ENCODE results near the gene XRN1. TPM values are rescaled to one million over a fixed set of nuclear protein-coding genes. Genes with fewer than 3 reads are reported as not detected.

XRN1 gene
- total and polyA plus RNA-seq, 2 of the 8 experiments (the other 6 are each of a cell fraction or from before 2014, with no cell fraction given), result 1.9 to 17.2 TPM

DNA sequence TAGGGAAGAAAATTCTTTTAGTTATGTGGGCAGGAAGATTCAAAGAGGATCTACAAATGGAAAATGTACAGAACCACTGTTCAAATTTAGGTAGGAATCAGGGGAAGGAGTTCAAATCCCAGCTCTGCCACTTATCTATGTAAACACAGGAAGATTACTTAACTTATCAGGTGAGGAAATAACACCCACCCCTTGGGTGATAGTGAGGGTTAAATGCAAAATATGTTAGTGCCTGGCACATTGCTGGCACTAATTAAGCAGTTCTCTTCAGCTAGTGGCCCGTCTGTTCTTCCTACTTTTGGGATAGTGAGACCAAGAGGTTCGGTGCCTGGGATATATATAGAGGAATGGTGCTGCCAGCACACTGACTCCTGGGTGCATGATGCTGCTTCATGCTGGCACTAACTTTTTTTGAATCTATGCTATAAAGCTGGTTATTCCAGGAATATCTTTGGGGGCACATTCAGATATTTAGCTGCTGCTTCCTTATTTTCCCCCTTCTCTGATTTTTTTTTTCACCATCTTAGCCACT lies 83.8 kb downstream of the XRN1 start:
- no peak overlapping the region for H3K56ac ChIP-seq (replicated peaks; ENCODE audit: insufficient read length, low read depth, low read length)
- no peak overlapping the region for H2AK5ac ChIP-seq (ENCODE audit: low read depth, low read length)
- no peaks in the 10 kb centered on the region for H3K4me1 ChIP-seq (replicated peaks in 1 of 4; ENCODE audit: control insufficient read depth in 3 of 4, insufficient read depth in 4 of 4, low read length in 3 of 4)
- H3K4me2 ChIP-seq (ENCODE audit: insufficient read depth in 1 of 2, low read depth in 2 of 2, low read length in 2 of 2), result no peak overlapping the region
- H3K79me1 ChIP-seq (ENCODE audit: low read depth, low read length), result no peaks in the 10 kb centered on the region
- H3K36me3 ChIP-seq (ENCODE audit: control insufficient read depth in 2 of 4, insufficient read depth in 4 of 4, low read length in 3 of 4), result peaks cover 0 to 4% (median 0%) of the 10 kb centered on the region in 4 experiments; a peak in 2 of 8 replicates
- H3K27me3 ChIP-seq (replicated peaks in 1 of 4; ENCODE audit: control insufficient read depth in 3 of 4, extremely low read depth in 1 of 4, insufficient read depth in 3 of 4, low read length in 3 of 4), result no peaks in the 10 kb centered on the region
- no peaks in the 10 kb centered on the region for H3K23me2 ChIP-seq (ENCODE audit: low read depth, low read length)
- H2BK5ac ChIP-seq (ENCODE audit: low read depth, low read length), result no peak overlapping the region
- H3K9ac ChIP-seq (replicated peaks in 1 of 4; ENCODE audit: extremely low read depth in 1 of 4, low read depth in 3 of 4, low read length in 3 of 4), result no peak overlapping the region
- H3K14ac ChIP-seq (ENCODE audit: insufficient read length), result no peak overlapping the region
- H2AFZ ChIP-seq (ENCODE audit: low read length), result no peak overlapping the region
- TF ChIP-seq PHF8 (conservative IDR thresholded peaks at IDR 0.05; ENCODE audit: low read depth, low read length) (no peak), EGR1 (IDR thresholded peaks at IDR 0.05; ENCODE audit: borderline replicate concordance, low read depth, low read length) (no peak), CHD2 (IDR thresholded peaks at IDR 0.05; ENCODE audit: low read length) (no peak), CBX5 (IDR thresholded peaks at IDR 0.05; ENCODE audit: low read depth, low read length) (no peak), SAP30 (IDR thresholded peaks at IDR 0.05; ENCODE audit: insufficient read depth, insufficient replicate concordance, low read length) (no peak), BACH1 (IDR thresholded peaks at IDR 0.05; ENCODE audit: low read length) (no peak)
- no peak overlapping the region for H2BK120ac ChIP-seq (replicated peaks; ENCODE audit: low read depth, low read length)
- no peak overlapping the region for H3K4me3 ChIP-seq (ENCODE audit: extremely low read depth in 1 of 4, insufficient read depth in 2 of 4, low read depth in 3 of 4, low read length in 4 of 4)
- no peak overlapping the region for H4K5ac ChIP-seq (ENCODE audit: insufficient read length, low read depth, low read length)
- 93% methylated on average over 2 of the region's 2 CpGs; no CpG with 5 or more reads in 1 of the 2 experiments for WGBS, 2 experiments (ENCODE audit: extremely low coverage in 1 of 2, insufficient coverage in 1 of 2, insufficient read length in 1 of 2, insufficient replicate concordance in 2 of 2, low coverage in 1 of 2, low lambda C conversion rate in 2 of 2, missing lambda C conversion rate in 1 of 2)
- H3K18ac ChIP-seq (ENCODE audit: extremely low read depth, low read length), result no peak overlapping the region
- H4K20me1 ChIP-seq (replicated peaks in 1 of 2; ENCODE audit: control insufficient read depth in 1 of 2, insufficient read depth in 2 of 2, low read length in 2 of 2), result no peaks in the 10 kb centered on the region
- H2BK12ac ChIP-seq (ENCODE audit: low read depth, low read length), result no peak overlapping the region
- H3K4ac ChIP-seq (replicated peaks; ENCODE audit: insufficient read length, low read depth, low read length), result no peak overlapping the region
- ChIA-PET CTCF (ENCODE audit: partially characterized antibody) (interaction anchor here (0.6 kb wide), 1 partner anchor 16 kb away, joined by 3 read pairs; no protein-coding TSS in a partner anchor), POLR2A (ENCODE audit: partially characterized antibody) (no interaction called here)
- no peak overlapping the region for H2BK20ac ChIP-seq (ENCODE audit: low read length)
- no peak overlapping the region for H4K8ac ChIP-seq (ENCODE audit: extremely low read depth, insufficient read depth, low read length)
- no peaks in the 10 kb centered on the region for H3K79me2 ChIP-seq (ENCODE audit: control insufficient read depth in 1 of 2, insufficient read depth in 2 of 2, low read length in 2 of 2)
- no peak overlapping the region for H4K91ac ChIP-seq (replicated peaks; ENCODE audit: insufficient read length, low read length)
- no peak overlapping the region for H2BK15ac ChIP-seq (ENCODE audit: low read length)
- no peak overlapping the region for H3K23ac ChIP-seq (ENCODE audit: insufficient read length)
- FAIRE-seq (no peak), DNase-seq (ENCODE audit: low read depth in 1 of 2, low spot score in 2 of 2) (no peak)
- no peaks in the 10 kb centered on the region for H3K9me3 ChIP-seq (ENCODE audit: insufficient read depth in 2 of 2, low read depth in 1 of 2, low read length in 1 of 2)
- H3K27ac ChIP-seq (ENCODE audit: low read depth, low read length), result no peak overlapping the region; the same call in 1 of the 2 replicates
